Inferior parietal cortex (tissue), 1 donor: Measurements from ENCODE around the gene CD19.

Source experiments
- DNase-seq: peaks from one replicate; pipeline ENCODE4 v3.0.0-alpha.2; 2016; ENCODE audit errors: extremely low spot score

CD19 gene

GRCh38 chr16:28982418-28982817 lies 50.6 kb downstream of the CD19 start:
- no peak for DNase-seq

GRCh38 chr16:28982949-28983348 lies 51.2 kb downstream of the CD19 start:
- DNase-seq = no peak

- no peak for DNase-seq
Measured at GRCh38 chr16:28983644-28984043, 51.9 kb downstream of the CD19 start.

- no peak for DNase-seq
Measured at GRCh38 chr16:28984091-28984490, 52.3 kb downstream of the CD19 start.

GRCh38 chr16:28984619-28985135 lies 52.9 kb downstream of the CD19 start, which contains the start of gene LAT:
LAT (plus strand) TSS chr16:28985052; CDS start chr16:28985418, 366 bp downstream.
- DNase-seq = no peak

GRCh38 chr16:28985211-28986041 lies 53.7 kb downstream of the CD19 start:
- no peak for DNase-seq

- no peak for DNase-seq
Measured at GRCh38 chr16:28986046-28986445, 54.3 kb downstream of the CD19 start.

- DNase-seq = no peak
Measured at GRCh38 chr16:28986492-28986891, 54.7 kb downstream of the CD19 start.

GRCh38 chr16:28987170-28987853 lies 55.5 kb downstream of the CD19 start:
- DNase-seq = no peak
